LoVo (cell line): ENCODE measurements around the gene ZDHHC8.
A peak's percentile ranks its signal among the peaks of the same experiment; 100 is the strongest.

Experiments used
- DNase-seq: peaks from one replicate; pipeline ENCODE4 v3.0.0-alpha.2; 2016; ENCODE audit warnings: low spot score

Gene ZDHHC8

GRCh38 chr22:20142711-20143621, 11.4 kb downstream of the ZDHHC8 start:
- no peak for DNase-seq

DNA sequence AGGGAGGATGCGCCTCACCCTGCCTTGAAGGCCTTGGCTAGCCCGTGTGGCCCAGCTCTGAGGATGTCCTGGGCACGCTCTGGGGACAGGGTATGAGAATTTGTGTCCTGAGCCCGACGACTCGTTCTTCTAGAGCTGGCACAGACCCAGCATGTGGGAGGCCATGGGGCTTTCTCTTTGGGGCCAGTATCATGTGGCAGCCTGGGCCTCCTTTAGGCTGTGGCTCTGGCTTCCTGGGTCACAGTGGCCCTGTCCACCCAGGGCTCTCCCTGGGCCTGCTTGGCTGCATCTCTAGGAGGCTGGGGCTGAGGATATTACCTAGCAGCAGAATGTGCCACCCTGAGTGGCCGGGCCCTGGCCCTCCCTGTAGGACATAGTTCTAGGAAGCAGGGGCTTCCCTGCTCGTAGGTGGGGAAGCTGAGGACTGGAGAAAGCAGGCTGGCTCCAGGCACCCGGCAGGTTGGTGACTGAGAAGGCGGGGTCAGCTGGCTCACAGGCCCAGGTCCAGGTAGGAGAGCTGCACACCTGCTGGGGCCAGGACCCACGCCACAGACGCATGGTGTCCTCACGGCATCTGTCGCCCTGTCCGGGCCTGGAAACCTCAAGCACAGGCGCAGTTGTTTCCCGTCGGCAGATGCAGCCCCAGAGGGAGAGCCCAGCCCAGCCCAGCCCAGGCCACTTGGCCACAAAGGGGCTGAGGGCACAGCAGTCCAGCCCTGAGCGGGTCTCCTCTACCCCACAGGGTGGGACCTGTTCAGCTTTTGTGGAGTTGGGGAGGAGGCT, 12.5 kb downstream of the ZDHHC8 start:
- DNase-seq = no peak

- no peak for DNase-seq
Measured at GRCh38 chr22:20145206-20145831, 13.7 kb downstream of the ZDHHC8 start.

DNA sequence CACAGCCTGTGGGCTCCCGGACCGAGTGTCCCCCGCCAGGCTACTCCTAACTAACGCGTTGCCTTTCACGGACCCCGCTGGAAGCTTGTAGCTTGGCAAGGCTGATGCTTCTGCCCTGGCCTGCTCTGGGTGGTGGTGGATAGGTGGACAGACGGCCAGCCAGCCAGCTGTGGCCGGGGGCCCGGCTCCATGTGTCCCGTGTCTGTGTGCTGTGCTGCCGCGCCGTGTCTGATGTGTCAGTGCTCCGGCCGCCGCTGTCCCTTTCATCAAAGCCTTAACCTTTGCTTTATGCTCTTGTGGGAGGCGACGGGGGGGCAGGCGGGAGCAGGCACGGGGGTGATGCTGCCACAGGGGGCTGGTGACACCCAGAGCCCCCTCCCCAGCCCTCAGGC, 14.2 kb downstream of the ZDHHC8 start:
- no peak for DNase-seq

DNA sequence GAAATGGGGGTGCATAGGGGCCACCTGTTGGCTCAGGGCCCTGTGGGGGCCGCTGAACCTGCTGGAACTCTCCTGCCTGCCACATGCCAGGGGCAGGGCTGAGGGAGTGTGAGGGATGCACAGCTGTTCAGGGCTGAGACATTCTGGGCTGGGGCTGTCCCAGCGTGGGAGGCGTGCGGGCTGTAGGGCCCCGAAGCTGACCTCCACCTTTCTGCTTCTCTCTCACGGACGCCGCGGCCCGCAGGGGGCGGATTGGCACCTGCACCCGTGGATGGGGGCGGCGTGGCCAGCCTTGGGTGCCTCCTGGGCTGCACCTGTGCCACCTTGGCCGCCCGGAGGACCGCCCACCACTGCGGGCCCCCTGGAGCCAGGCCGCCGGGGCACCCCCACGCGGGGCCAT, 15.2 kb downstream of the ZDHHC8 start:
- no peak for DNase-seq

- DNase-seq = no peak
Measured at GRCh38 chr22:20147237-20147988, 15.8 kb downstream of the ZDHHC8 start.

- no peak for DNase-seq
Measured at GRCh38 chr22:20148414-20148813, 16.8 kb downstream of the ZDHHC8 start.

DNA sequence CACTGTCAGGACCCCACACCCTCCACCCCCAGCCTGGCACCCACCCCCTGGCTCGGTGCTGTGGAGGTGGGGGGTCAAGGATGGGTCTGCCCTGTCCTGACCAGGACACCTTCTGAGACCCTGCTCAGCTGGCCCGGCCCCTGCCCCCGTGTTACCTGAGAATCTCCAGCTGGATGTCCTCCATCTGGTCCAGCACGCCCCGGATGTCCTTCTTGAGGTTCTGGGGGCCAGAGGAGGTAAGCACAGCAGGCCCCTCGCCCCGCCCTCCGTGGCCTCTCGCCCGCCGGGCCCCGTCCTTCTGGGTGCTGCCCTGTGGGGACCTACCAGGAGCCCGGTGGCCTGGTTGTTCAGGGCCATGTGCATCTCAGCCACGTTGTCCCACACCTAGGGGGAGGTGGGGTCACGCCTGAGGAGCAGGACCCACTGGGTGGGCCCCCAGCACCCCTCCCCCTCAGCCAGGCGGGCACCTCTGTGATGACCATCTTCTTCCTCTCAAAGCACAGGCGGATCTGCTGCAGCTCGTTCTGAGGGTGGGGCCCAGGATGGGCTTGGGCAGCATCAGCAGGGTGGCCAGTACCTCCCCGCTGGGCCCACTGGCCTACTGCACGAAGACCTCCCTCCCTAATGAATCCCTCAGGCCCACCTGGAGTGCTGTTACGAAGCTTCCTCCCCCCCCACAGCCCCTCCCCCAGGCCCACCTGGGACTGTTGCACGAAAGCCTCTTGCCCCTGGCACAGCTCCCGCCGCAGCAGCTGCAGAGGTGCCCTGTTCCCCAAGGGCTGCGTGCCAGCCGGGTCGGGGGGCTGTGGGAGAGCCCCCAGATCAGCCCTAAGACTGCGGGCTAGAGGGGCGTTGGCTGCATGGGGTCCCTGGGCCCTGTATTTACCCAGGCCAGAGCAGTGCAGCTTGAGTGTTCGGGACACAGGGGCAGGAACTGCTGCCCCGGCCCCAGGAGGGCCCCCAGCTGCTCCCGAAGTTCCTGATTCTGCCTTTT, 17.9 kb downstream of the ZDHHC8 start:
- DNase-seq = no peak

DNA sequence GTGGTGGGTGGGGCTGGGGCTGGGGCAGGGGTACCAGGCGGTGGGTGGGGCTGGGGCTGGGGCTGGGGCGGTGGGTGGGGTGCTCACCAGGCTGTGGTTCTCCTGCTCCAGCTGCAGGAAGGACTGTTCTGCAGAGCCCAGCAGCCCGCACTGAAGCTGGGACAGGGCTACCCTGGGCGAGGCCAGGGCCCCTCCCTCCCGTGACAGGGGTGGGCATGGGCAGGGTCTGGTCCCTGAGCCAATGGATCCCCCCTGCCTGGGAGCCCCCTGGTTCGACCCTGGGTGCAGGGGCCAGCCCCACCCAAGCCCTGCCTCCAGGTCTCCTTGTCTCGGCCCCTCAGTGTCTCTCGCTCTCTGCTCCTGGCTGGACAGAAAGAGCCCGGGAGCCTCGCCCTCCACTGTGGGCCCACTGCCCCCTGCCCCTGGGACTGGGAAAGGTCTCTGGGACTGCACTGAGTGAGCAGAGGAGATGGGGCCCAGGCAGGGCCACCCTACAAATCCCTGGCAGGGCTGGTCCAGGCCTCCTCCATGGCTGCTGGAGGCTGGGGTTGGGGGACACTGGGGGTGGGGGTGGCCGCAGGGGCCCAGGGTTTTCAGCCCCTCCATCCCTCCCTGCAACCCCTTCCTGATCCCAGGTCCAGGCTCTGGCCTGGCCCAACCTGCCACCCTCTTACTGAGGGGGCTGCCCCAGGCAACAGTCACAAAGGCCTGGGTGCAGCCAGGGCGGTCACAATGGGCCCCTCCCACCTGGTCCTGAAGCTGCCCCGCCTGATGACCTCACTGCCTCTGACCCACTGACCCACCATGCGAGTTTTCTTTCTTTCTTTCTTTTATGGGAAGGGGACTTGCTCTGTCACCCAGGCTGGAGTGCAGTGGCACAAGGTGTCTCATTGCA, 19.0 kb downstream of the ZDHHC8 start, which contains the start of gene CCDC188:
Gene CCDC188, minus strand, starts transcription at position 675 of the 895 bp plus-strand sequence. Its CDS starts 69 bp downstream, at position 606.
- DNase-seq = no peak

- DNase-seq = no peak
Measured at GRCh38 chr22:20151276-20151588, 19.6 kb downstream of the ZDHHC8 start.

- no peak for DNase-seq
Measured at GRCh38 chr22:20152464-20152890, 20.9 kb downstream of the ZDHHC8 start.

GRCh38 chr22:20153945-20154344, 22.3 kb downstream of the ZDHHC8 start:
- DNase-seq = no peak

- DNase-seq = no peak
Measured at GRCh38 chr22:20154602-20155187, 23.1 kb downstream of the ZDHHC8 start.

DNA sequence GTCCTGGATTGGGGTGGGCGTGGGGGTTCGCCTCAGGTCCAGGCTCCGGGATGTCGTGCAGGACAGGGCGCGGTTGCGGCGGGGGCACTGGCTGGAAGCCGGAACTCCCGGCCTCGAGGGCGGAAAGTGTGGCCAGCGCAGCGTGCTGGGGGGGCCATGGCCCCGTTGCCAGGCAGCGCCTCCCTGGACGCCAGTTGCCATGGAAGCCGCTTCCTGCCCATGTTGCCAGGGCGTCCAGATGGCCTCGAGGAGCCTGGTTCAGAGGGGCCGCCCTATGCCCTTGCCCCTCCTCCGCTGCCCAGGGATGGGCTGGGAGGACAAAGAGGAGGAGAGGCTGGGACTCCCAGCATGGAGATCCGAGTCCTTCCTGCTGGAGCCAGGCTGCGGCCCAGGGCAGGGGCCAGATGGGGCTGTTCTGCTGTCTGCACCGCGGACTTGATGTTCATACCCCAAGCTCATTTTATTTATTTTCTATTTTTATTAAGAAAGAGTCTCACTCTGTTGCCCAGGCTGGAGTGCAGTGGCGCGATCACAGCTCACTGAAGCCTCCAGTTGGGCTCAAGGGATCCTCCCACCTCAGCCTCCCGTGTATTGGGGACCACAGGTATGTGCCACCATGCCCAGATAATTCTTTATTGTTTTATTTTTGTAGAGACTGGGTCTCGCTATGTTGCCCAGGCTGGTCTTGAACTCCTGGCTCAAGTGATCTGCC, 23.9 kb downstream of the ZDHHC8 start:
- no peak for DNase-seq

- DNase-seq = no peak
Measured at GRCh38 chr22:20156042-20156389, 24.4 kb downstream of the ZDHHC8 start.

GRCh38 chr22:20156611-20157429, 25.2 kb downstream of the ZDHHC8 start:
- DNase-seq = peak; percentile 61

DNA sequence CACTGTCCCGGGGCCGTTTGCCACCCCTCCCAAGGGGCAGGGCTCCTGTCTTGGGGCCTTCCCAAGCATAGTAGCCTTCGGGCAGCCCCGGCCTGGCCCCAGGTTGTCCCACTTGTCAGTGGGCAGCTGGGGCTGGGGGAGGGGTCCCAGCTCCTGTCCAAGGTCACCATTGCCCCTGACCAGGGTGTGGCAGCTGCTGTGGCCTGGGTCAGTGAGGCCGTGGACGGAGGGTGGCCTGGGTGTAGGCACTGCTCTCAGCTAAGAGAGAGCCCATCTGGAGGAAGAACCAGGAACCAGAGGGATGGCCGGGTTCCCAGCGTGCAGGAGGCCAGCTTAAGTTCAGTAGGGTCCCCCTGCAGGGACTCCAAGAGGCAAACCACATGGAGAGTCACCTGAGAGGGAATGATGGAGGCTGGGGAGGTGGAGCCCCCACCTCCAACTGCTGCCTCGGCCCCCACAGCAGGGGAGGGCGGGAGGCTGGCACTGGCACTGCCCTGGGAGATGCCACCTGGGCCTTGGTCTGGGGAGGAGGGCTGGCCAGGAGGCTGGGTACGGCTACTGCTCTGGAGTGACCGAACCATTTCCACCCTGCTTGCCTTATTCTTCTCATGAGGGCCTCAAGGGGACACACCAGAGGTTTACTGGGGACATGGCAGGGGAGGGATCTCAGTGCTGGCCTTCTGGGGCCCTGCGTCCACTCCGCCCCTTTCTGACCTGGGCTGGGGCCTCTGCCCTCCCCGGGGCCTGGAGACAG, 26.0 kb downstream of the ZDHHC8 start:
- DNase-seq = no peak
